ENCODE data around the gene HLA-F.

The HLA-F gene

GRCh38 chr6:29744131-29744530, 20.9 kb downstream of the HLA-F start:
- no peak for DNase-seq (ENCODE audit: low read depth)

GRCh38 chr6:29744621-29745020, 21.4 kb downstream of the HLA-F start:
- DNase-seq (ENCODE audit: low read depth): no peak

DNA sequence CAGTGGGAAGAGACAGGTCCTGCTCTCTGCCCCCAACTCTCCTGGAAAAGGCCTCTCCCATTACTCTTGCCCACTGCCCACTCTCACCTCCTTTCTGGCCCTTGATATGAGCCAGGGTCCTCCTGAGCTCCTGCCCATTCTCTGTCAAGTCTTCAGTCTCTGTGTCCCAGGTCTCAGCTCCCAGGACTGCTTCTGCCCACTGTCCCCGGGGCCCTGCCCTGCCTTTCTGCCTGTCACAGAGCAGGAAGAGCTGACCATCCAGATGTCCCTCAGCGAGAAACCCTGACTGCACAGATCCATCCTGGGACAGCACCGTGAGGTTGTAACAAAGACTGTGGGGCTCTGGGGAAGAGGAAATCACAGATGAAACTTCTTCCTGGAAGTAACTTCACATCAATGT, 22.2 kb downstream of the HLA-F start:
- no peak for DNase-seq (ENCODE audit: low read depth)

DNA sequence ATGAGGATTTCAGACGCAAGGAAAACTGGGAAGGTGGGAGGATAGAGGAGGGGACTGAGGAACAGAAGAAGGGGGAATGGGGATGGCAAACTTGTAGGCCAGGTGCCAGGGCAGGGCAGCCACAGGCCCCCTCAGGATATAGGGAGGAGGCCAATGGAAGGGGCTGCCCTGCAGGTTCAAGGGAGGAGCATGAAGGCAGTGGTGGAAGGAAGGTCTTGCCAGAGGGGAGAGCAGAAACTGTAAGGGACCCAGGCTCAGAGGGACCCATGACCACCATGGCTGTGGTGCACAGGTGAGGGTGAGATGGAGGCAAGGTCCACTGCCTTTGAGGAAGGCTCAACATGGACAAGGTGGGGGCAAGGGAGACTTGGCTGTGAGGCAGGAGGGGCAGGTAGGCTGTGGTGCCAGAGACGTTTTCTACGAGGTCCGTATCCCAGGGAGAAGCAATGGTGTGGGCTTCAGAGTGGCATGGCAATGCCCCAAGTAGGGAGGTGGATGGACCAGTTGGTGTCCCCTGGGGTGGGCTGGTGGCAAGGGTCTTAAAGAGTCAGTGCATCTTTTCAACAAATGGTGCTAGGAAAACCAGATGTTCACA, 22.7 kb downstream of the HLA-F start:
- DNase-seq (ENCODE audit: low read depth): no peak

DNA sequence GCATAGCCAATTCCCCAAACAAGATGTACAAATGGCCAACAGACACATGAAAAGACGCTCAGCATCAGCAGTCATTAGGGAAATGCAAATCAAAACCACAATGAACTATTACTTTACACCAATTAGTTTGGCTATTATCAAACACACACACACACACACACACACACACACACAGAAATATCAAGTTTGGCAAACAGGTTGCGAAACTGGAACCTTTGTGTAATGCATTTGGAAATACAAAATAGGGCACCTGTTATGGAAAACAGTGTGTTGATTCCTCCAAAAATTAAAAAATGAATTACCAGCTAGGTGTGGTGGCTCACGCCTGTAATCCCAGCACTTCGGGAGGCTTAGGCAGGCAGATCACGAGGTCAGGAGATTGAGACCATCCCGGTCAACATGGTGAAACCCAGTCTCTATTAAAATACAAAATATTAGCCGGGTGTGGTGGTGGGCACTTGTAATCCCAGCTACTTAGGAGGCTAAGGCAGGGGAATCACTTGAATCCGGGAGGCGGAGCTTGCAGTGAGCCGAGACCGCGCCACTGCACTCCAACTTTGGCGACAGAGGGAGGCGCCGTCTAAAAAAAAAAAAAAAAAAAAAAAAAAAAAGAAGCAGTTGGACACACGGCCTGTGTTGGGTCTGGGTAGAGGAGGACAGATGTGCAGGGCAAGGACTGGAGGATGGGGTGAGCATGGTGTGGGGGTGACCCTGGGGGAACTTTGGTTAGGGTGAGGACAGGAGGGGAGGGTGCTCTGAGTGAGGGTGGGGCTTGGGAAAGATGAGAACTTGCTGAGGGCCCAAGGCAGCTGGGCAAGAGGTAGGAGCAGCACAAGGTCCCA, 23.8 kb downstream of the HLA-F start:
- no peak for DNase-seq (ENCODE audit: low read depth)

DNA sequence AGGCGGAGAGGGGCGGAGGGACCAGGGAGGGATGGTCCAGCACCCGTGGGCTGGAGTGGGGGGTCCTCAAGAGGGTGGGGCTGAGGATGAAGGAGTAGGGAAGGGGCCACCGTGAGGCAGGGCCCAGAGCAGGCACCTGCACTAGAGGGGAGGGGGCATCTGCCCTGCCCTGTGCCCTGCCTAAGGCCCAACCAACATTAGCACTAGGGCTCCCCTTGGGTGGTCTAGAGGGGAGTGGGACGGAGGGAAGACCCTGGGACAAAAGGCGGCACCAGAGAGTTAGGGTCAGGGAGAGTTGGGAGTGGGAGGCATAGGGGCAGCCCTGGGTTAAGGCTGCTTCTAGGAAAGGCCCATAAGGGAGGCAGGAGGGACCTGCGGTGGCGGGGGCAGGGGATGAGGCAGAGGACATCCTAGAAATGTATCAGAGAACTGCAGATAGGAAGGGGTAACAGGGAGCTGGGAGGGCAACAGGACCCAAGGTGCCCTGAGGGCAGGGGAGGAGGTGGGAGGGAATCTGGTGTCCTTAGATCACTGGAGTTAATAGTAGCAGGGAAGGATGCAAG, 24.5 kb downstream of the HLA-F start:
- DNase-seq (ENCODE audit: low read depth): no peak

DNA sequence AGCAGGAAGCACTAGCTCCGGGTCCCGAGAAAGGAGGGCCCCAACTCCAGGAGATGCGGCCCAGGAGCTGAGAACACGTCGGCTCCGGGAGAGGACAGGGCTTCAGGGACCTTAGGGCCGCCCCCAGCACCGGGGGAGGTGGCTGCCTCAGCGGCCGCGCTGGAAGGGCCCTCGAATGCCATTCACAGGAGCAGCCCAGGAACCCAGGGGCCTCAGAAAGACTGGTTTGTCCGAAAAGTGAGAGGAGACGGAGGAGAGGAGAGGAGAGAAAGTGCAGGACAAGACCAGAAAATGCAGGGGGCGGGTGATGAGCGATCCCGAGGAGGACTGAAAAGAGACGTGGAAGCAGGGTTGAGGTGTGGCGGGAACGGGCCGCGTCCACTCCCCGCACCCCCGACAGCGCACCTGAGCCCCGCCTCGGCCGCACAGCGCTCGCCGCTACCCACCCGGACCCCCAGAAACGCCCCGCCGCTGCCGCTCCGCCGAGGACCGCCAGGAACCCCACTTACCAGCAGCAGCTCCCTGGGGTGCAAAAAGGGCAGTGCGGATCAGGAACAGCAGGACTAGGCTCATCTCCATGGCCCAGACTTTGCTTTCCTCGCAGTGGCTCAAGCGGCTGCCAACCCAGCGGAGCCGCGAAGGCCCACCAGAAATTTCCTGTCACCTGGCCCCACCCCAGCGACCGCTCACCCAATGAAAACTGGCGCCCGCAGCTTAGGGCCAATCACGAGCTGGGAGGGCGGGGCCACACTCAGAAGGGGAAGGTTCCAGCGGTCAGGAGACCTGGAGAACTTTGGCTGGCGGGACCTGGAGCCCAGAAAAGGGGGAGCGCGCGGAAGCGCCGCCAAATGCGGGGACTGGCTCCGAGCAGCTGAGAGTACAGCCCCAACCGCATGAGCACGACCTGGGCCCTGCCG, 25.4 kb downstream of the HLA-F start:
- DNase-seq (ENCODE audit: low read depth): peak; percentile 80

DNA sequence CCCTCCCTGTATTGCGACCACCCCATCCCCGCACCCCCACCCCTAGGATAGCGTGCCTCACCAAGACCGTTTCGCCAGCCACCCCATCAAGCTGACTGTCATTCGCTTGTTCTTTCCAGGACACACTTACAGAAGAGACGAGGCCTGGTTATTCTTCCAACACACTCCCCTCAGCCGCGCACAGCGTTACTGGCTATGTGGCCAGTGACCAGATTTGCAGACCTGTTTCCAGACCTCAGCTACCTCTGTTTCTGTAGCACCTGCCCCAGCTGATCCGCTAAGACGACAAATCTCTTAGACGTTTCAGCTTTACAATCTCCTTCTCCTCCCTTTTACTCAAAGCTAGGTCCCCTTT, 26.1 kb downstream of the HLA-F start:
- DNase-seq (ENCODE audit: low read depth): no peak

DNA sequence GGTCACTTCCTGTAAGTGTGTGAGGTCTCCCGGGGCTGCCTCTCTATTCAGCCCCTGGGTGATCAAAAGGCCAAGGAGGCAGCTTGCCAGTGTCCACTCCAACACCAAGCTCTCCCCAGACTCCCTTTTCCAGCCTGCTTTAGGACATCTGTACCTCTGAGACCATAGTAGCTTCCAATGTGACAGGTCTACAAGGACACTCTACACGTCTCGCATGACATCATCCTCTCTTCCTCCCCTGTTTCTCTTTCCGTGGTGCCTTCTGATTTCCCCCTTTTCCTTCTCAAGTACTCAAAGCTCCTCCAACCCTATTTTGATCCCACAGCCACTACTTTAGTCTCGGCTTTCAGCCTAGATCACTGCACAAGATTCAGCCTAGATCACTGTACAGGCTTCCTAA, 26.4 kb downstream of the HLA-F start:
- no peak for DNase-seq (ENCODE audit: low read depth)

- no peak for DNase-seq (ENCODE audit: low read depth)
Measured at GRCh38 chr6:29750709-29751108, 27.5 kb downstream of the HLA-F start.

DNA sequence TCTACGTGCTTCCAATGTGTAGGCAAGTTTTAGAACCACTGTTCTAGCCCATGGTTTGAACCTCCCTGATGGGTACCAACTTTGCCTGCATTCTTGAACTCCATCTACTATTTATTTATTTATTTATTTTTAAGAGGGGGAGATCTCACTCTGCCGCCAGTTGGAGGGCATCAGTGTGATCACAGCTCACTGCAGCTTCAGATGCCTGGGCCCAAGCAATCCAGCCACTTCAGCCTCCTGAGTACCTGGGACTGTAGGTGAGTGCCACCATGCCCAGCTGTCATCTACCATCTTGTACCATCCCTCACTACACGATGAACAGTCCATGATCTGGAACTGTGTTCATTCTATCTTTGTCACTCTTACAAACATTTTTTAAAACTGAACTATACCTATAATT, 28.2 kb downstream of the HLA-F start:
- no peak for DNase-seq (ENCODE audit: low read depth)

DNA sequence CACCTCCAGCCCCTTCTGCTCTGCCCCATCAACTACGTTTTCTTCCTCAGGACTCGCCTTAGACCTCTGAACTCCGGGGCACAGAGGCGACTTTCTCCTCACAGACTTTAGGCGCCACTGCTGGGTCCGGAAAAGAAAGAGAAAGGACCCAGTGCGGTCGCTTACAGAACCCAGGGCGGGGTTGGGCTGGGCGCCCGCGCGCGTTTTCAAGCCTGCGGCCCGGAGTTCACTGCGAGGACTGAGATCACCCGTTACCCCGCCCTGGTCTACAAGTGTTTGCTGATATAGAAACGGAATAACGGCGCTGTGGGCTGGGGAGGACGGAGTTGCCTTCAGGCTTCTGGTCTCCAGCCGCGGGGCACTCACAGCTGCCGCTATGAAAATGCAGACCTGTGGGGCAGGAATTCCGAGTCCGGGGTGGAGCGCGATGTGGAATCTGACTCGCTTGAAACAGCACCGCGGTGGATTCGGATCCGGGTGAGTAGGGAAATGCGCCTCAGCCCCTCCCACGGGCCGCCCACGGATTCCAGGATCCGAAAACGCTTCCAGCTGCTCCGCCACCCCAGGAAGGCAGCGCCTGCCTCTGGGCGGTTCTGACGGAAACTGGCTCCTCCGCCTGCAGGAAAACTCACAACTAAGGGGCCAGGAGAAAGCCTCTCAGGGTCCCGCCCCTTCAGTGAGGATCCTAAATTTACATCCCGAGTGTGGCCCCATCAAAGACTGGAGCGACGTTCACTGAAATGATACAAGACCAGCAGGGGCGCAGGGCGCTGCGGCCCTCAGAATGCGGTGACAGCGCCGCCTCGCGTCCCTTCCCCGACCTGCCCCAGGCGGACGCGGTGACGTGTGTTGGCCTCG, 29.4 kb downstream of the HLA-F start:
- DNase-seq (ENCODE audit: low read depth): peak; percentile 88

DNA sequence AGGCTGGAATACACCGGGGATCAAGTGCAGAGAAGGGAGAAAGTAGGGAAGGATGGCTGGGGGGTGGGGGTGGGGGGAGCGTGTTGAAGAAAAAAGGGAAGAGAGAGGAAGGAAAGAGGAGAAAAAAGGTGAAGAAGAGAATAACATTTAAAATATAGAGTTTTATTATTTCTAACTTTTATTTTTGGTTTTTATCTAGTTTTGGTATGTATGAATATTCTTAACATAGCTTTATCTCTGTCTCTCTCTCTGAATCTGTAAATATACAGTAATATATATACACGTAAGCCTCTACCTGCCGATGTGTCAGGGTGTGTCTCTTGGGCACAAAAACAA, 30.0 kb downstream of the HLA-F start:
- no peak for DNase-seq (ENCODE audit: low read depth)

- no peak for DNase-seq (ENCODE audit: low read depth)
Measured at GRCh38 chr6:29755295-29755871, 32.1 kb downstream of the HLA-F start.

- DNase-seq (ENCODE audit: low read depth): no peak
Measured at GRCh38 chr6:29757282-29757681, 34.0 kb downstream of the HLA-F start.

GRCh38 chr6:29757701-29758293, 34.6 kb downstream of the HLA-F start:
- DNase-seq (ENCODE audit: low read depth): no peak

- DNase-seq (ENCODE audit: low read depth): no peak
Measured at GRCh38 chr6:29758761-29759160, 35.5 kb downstream of the HLA-F start.

DNA sequence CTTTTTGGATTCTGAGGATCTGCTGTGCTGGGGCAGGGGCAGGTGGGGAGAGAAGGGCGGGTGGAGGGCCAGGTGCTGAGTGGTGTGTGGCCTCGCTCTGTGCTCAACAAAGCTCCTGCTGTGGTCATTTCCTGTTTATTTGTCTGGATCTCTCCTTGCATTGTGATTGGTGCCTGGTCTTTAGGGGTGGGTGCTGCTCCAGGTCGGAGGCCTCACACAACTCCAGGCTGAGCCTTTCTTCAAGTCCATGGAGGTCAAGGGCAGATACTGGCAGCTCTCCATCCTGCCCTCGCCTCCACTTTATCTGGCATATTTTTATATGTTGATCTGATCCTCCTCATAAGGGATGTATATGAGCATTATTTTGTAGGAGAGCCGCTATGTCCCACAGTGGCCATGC, 36.2 kb downstream of the HLA-F start:
- DNase-seq (ENCODE audit: low read depth): no peak

GRCh38 chr6:29760328-29760727, 37.1 kb downstream of the HLA-F start:
- DNase-seq (ENCODE audit: low read depth): no peak

DNA sequence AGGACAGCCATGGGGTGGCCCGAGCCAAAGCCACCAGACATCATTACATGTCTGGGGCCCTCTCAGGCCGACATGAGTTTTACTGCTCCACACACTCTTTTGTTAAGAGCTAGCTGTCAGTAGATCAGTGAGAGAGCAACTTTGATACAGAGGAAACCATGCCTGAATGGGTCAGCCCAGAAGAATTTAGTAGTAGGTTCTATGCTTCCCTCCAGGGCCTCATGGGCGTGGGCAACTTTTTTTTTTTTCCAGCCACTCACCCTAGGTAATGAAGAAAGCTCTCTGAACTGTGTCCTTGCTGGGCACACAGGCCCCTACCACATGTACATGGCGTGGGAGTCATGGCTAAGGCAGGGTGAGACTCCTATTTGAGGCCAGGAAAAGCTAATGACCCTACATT, 38.8 kb downstream of the HLA-F start:
- DNase-seq (ENCODE audit: low read depth): no peak

DNA sequence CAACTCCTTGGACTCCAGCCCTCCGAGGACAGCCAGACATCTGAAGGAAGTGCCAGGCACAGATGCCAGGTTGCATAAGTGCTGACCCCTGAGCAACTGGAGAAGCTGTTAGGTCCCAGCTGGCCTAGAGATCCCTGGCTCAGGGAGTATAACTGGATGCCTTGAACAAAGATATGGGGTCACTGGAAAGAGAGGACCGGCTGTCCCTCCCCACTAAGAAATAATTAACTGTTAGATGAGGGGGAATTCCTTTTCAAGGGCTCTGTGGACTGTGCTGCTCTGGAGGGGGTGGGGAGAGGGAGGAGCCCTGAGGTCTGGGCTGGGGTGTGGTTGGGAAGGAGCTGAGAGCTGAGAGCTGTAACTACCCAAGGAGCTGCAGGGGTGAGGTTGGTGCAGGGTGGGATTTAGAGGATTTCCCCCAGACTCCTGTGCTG, 39.6 kb downstream of the HLA-F start:
- peak; percentile 75 for DNase-seq (ENCODE audit: low read depth)
